ENCODE results near the gene HIP1R. TPM values are rescaled to one million over a fixed set of nuclear protein-coding genes. Genes with fewer than 3 reads are reported as not detected.
A peak's percentile ranks its signal among the peaks of the same experiment; 100 is the strongest.

The HIP1R gene
- total RNA-seq, 4 donors from 2014 or later = 208 to 265 (median 238) TPM

DNA sequence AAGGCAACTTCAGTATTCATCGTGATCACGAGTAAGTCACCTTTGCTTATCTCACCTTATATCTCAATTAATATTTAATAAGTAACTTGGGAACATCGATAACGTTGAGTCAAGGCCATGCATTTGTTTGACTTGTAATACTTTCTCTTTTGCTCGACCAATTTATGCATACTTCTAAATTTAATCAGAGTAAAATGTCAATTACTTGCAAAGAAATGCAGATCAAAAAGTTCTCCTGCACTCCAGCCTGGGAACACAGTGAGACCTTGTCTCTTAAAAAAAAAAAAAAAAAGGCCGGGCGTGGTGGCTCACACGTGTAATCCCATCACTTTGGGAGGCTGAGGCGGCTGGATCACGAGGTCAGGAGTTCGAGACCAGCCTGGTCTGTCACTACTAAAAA is 11.8 kb upstream of the HIP1R start:
- Histone ChIP-seq H3K27me3 (no peaks in the 10 kb centered on the region), H3K9me3 (no peaks in the 10 kb centered on the region), H3K4me3 (peak overlapping the region in 1 of 4 donors; percentile 11), H3K27ac (peak overlapping the region in 3 of 4 donors; percentile 39 to 79 (median 75)), H3K36me3 (no peaks in the 10 kb centered on the region), H3K4me1 (no peaks in the 10 kb centered on the region)
- TF ChIP-seq, protein P1, sequence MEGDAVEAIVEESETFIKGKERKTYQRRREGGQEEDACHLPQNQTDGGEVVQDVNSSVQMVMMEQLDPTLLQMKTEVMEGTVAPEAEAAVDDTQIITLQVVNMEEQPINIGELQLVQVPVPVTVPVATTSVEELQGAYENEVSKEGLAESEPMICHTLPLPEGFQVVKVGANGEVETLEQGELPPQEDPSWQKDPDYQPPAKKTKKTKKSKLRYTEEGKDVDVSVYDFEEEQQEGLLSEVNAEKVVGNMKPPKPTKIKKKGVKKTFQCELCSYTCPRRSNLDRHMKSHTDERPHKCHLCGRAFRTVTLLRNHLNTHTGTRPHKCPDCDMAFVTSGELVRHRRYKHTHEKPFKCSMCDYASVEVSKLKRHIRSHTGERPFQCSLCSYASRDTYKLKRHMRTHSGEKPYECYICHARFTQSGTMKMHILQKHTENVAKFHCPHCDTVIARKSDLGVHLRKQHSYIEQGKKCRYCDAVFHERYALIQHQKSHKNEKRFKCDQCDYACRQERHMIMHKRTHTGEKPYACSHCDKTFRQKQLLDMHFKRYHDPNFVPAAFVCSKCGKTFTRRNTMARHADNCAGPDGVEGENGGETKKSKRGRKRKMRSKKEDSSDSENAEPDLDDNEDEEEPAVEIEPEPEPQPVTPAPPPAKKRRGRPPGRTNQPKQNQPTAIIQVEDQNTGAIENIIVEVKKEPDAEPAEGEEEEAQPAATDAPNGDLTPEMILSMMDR (IDR thresholded peaks at IDR 0.05) = no peak
- TF ChIP-seq POLR2A (IDR thresholded peaks at IDR 0.05) = no peak
- DNase-seq = peak in 1 of 3 donors; percentile 34

DNA sequence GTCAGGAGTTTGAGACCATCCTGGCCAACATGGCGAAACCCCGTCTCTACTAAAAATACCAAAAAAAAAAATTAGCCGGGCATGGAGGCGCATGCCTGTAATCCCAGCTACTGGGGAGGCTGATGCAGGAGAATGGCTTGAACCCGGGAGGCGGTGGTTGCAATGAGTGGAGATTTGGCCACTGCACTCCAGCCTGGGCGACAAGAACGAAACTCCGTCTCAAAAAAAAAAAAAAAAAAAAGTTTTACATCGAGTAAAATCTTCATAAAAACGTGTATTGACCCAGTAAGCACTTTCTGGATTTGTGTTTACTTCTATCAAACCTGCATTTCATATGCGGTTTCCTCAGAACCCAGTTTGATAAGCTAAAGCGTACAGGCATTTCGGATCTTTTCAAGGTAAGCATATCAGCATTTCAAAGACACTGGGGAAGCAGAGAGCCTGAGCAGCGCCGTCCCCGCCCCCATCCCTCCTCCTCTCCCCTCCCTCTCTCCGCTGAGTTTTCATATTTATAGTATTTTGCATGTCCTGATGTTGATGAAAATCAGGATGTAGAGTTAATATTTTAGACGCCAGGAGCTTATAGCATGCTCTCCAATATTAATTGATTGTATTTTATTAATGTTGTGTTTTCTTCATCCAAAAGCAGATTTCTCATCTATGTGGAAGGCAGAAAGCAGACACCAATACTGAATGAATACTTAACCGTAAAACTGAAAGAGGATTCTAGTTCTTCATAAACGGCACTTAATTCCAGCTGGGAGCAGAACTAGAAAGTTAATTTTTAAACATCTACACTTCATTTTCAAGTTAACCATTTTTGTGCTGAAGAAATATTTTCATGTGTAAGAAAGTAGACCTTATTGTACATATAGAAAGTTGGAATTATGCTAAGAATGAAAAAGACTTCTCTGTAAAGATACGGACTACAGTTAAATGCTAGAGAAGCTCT is 9.2 kb upstream of the HIP1R start:
- Histone ChIP-seq H3K4me3 (peak overlapping the region in 3 of 4 donors; percentile 6 to 44 (median 38)), H3K27me3 (no peaks in the 10 kb centered on the region), H3K27ac (peak overlapping the region in 2 of 4 donors; percentile 42 to 83), H3K4me1 (no peaks in the 10 kb centered on the region), H3K36me3 (no peaks in the 10 kb centered on the region), H3K9me3 (no peaks in the 10 kb centered on the region)
- TF ChIP-seq POLR2A (IDR thresholded peaks at IDR 0.05) = no peak
- TF ChIP-seq, protein P1 (IDR thresholded peaks at IDR 0.05) = no peak
- peak in 2 of 3 donors; percentile 47 to 61 for DNase-seq

DNA sequence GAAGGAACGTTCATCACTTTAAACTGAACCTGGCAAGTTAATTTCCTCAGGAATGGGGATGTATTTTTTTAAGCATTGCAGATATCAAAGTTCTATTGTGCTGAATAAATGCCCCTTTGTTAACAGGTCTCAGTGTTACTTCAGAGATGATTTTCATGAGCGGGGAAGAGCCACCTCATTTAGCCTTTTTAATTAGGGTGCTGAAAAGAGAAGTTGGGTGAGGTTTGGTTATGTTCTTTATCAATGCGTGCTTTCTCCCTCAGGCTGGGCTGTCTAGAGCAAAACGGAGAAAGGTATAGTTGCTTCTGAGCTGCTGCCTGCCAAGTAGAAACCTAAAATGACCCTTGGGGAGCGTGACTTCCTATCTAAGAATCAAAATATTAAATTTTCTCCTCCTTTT is 8.0 kb upstream of the HIP1R start:
- Histone ChIP-seq H3K27ac (peak overlapping the region in 1 of 4 donors; percentile 32), H3K27me3 (no peaks in the 10 kb centered on the region), H3K9me3 (no peaks in the 10 kb centered on the region), H3K4me1 (no peaks in the 10 kb centered on the region), H3K36me3 (no peaks in the 10 kb centered on the region), H3K4me3 (no peak overlapping the region)
- TF ChIP-seq, protein P1 (IDR thresholded peaks at IDR 0.05) = no peak
- TF ChIP-seq POLR2A (IDR thresholded peaks at IDR 0.05) = no peak
- DNase-seq = peak in 1 of 3 donors; percentile 8

DNA sequence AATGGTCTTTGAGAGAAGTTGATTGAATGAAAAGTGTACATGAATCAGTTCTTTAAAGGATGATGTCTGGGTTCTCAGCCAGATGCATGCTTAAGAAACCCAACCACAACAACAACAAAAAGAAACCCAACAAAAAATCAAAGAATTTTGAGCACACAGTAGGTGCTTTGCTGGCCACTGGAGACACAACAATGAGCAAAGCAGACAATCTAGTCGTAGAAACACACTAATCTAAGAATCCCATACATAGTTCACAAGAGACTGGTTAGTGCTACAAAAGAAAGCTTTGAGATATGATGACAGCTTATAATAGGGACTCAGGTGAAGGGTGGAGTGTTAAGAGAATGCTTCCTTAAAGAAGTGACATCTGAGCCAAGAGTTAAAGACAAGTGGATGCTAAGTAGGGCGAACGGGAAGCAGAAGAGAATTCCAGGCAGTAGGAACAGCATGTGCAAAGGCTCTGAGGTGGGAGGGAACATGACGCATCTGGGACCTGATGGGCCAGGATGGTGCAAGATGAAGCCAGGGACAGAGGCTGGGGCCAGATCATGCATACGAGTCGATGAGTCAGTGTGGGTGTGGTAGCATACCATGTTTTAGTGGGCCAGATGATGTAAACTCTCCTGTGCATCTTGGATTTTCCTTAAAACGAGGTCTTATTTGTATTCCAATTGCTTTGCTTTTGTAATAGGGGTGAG is 4.6 kb upstream of the HIP1R start:
- no peaks in the 10 kb centered on the region for H3K27me3 ChIP-seq
- H3K27ac ChIP-seq = peak overlapping the region in 1 of 4 donors; percentile 34
- TF ChIP-seq POLR2A (IDR thresholded peaks at IDR 0.05) = no peak
- TF ChIP-seq, protein P1 (IDR thresholded peaks at IDR 0.05) = no peak
- H3K9me3 ChIP-seq = no peaks in the 10 kb centered on the region
- no peaks in the 10 kb centered on the region for H3K36me3 ChIP-seq
- H3K4me3 ChIP-seq = no peak overlapping the region
- DNase-seq = peak in 1 of 3 donors; percentile 84
- peaks cover 0 to 8% (median 0%) of the 10 kb centered on the region in 4 donors for H3K4me1 ChIP-seq

DNA sequence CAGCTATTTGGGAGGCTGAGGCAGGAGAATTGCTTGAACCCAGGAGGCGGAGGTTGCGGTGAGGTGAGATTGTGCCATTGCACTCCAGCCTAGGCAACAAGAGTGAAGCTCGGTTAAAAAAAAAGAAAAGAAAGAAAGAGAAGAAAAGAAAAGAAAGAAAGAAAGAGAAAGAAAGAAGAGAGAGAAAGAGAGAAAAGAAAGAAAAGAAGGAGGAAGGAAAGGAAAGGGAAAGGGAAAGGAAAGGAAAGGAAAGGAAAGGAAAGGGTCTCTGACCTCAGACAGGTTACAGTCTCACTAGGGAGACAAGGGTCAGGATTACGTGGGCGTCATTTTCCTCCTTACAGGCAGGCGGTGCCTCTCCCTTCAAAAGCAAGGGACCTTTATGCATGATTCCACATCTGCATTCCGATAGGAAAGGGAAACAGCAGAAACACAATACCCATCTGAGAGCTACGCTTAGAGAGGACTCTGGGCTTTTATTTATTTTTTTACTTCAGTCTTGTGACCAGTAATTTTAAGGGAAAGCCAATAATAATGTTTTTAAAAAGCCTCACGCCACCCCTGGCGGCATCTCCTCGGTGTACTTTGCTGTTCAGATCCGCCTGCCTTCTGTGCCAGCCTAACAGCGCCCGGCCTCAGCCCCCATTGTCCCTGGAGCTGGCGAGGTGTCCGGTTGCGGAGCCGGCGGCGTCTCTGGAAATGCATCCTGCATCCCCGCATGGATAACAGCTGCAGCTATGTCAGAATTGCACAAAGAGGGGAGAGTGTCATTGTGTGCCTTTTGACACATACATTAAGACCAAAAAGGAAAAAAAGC is 945 bp upstream of the HIP1R start:
- DNase-seq = peak in 2 of 3 donors; percentile 53 to 82
- Histone ChIP-seq H3K27ac (peak overlapping the region; percentile 88 to 97 (median 94)), H3K4me1 (peaks cover 0 to 26% (median 6%) of the 10 kb centered on the region in 4 donors), H3K36me3 (no peaks in the 10 kb centered on the region), H3K27me3 (no peaks in the 10 kb centered on the region), H3K4me3 (peak overlapping the region; percentile 69 to 99 (median 94)), H3K9me3 (no peaks in the 10 kb centered on the region)
- TF ChIP-seq, protein P1 (IDR thresholded peaks at IDR 0.05) = peak in 4 of 6 experiments; percentile 10 to 58 (median 50)
- peak; percentile 63 to 76 for TF ChIP-seq POLR2A (IDR thresholded peaks at IDR 0.05)

All from Peyer's patch (tissue), 4 donors.